BLaER1 (cell line): ENCODE results near the gene FUT1.

Experiments used
- H3K27ac ChIP-seq: shearing (Covaris generic); formaldehyde crosslinking; 2 replicates; pipeline ENCODE4 v1.8.1; 2022
- H3K27me3 ChIP-seq: shearing (Covaris generic); formaldehyde crosslinking; 2 replicates; pipeline ENCODE4 v1.8.1; 2022
- H3K36me3 ChIP-seq: shearing (Covaris generic); formaldehyde crosslinking; 2 replicates; pipeline ENCODE4 v1.8.1; 2022
- H3K4me1 ChIP-seq: shearing (Covaris generic); formaldehyde crosslinking; 2 replicates; pipeline ENCODE4 v1.8.1; 2022
- H3K4me2 ChIP-seq: shearing (Covaris generic); formaldehyde crosslinking; 2 replicates; pipeline ENCODE4 v1.8.1; 2022
- H3K4me3 ChIP-seq: shearing (Covaris generic); formaldehyde crosslinking; 2 replicates; pipeline ENCODE4 v1.8.1; 2022
- H3K9ac ChIP-seq: shearing (Covaris generic); formaldehyde crosslinking; 2 replicates; pipeline ENCODE4 v1.8.1; 2022
- H3K9me3 ChIP-seq: shearing (Covaris generic); formaldehyde crosslinking; 2 replicates; pipeline ENCODE4 v1.8.1; 2022
- H4K20me1 ChIP-seq: shearing (Covaris generic); formaldehyde crosslinking; 2 replicates; pipeline ENCODE4 v1.8.1; 2022
- Cebpa-rat ChIP-seq: shearing (Covaris generic); IDR thresholded peaks from 2 replicates; pipeline ENCODE4 v1.8.1; 2022

Gene FUT1

GRCh38 chr19:48752496-48753365 is at the start of gene FUT1:
FUT1 (minus strand) TSS chr19:48752641; CDS start chr19:48751281, 1,360 bp downstream.
- peaks cover 30% of the 10 kb centered on the region for H3K27me3 ChIP-seq
- no peaks in the 10 kb centered on the region for H3K9me3 ChIP-seq
- peak within 1 kb of the TSS; percentile 76 for H3K4me3 ChIP-seq
- peak within 1 kb of the TSS; percentile 56 for H3K27ac ChIP-seq
- H3K36me3 ChIP-seq: peaks cover 16% of the 10 kb centered on the region
- peak within 1 kb of the TSS; percentile 77 for H3K9ac ChIP-seq
- peak within 1 kb of the TSS; percentile 96 for H3K4me2 ChIP-seq
- no peaks in the 10 kb centered on the region for H4K20me1 ChIP-seq
- no peak for TF ChIP-seq Cebpa-rat
- peaks cover 66% of the 10 kb centered on the region for H3K4me1 ChIP-seq

- H3K4me3 ChIP-seq: peak overlapping the region; percentile 53
- H3K9ac ChIP-seq: peak overlapping the region; percentile 76
- no peaks in the 10 kb centered on the region for H3K27me3 ChIP-seq
- H3K27ac ChIP-seq: peak overlapping the region; percentile 87
- peak overlapping the region; percentile 92 for H3K4me2 ChIP-seq
- H3K4me1 ChIP-seq: peaks cover 59% of the 10 kb centered on the region
- TF ChIP-seq Cebpa-rat: no peak
- H3K9me3 ChIP-seq: no peaks in the 10 kb centered on the region
- H4K20me1 ChIP-seq: no peaks in the 10 kb centered on the region
- peaks cover 16% of the 10 kb centered on the region; the same call in 1 of the 2 replicates for H3K36me3 ChIP-seq
Observed at GRCh38 chr19:48799358-48800300, 47.2 kb upstream of the FUT1 start.

- Histone ChIP-seq H3K9ac (peak overlapping the region; percentile 76), H3K4me3 (peak overlapping the region; percentile 53)
Observed at GRCh38 chr19:48798937-48799336, 46.5 kb upstream of the FUT1 start.

GRCh38 chr19:48797103-48797502 is 44.7 kb upstream of the FUT1 start:
- H3K4me2 ChIP-seq: peak overlapping the region; percentile 92
- peak overlapping the region; percentile 87 for H3K27ac ChIP-seq
- TF ChIP-seq Cebpa-rat: no peak
- no peaks in the 10 kb centered on the region for H3K9me3 ChIP-seq
- H3K27me3 ChIP-seq: no peaks in the 10 kb centered on the region
- H3K4me1 ChIP-seq: peaks cover 60% of the 10 kb centered on the region
- H4K20me1 ChIP-seq: no peaks in the 10 kb centered on the region
- H3K9ac ChIP-seq: 0 out of 2 replicates have a peak overlapping the region, but pooled peaks have one; percentile 52
- H3K4me3 ChIP-seq: no peak overlapping the region; the same call in 1 of the 2 replicates
- 0 out of 2 replicates have a peak, but pooled peaks cover 8% of the 10 kb centered on the region for H3K36me3 ChIP-seq

More at GRCh38 chr19:48798937-48799336, 46.5 kb upstream of the FUT1 start:
- Histone ChIP-seq H3K4me2 (peak overlapping the region; percentile 92), H3K27me3 (no peaks in the 10 kb centered on the region), H3K36me3 (0 out of 2 replicates have a peak, but pooled peaks cover 14% of the 10 kb centered on the region), H3K27ac (peak overlapping the region; percentile 87), H3K4me1 (peaks cover 60% of the 10 kb centered on the region), H3K9me3 (no peaks in the 10 kb centered on the region), H4K20me1 (no peaks in the 10 kb centered on the region)
- no peak for TF ChIP-seq Cebpa-rat

GRCh38 chr19:48796298-48797083 is 44.0 kb upstream of the FUT1 start:
- peak overlapping the region; percentile 92 for H3K4me2 ChIP-seq
- 0 out of 2 replicates have a peak, but pooled peaks cover 8% of the 10 kb centered on the region for H3K36me3 ChIP-seq
- no peaks in the 10 kb centered on the region for H4K20me1 ChIP-seq
- H3K27ac ChIP-seq: peak overlapping the region; percentile 87
- H3K9me3 ChIP-seq: no peaks in the 10 kb centered on the region
- peak overlapping the region; percentile 65 for H3K4me3 ChIP-seq
- TF ChIP-seq Cebpa-rat: no peak
- peaks cover 60% of the 10 kb centered on the region for H3K4me1 ChIP-seq
- peak overlapping the region; percentile 52; the same call in 1 of the 2 replicates for H3K9ac ChIP-seq
- no peaks in the 10 kb centered on the region for H3K27me3 ChIP-seq

GRCh38 chr19:48795685-48796070 is 43.2 kb upstream of the FUT1 start:
- TF ChIP-seq Cebpa-rat: no peak
- Histone ChIP-seq H3K27me3 (no peaks in the 10 kb centered on the region), H3K4me3 (peak overlapping the region; percentile 65), H3K4me2 (peak overlapping the region; percentile 92), H3K27ac (peak overlapping the region; percentile 87), H3K9me3 (no peaks in the 10 kb centered on the region), H3K4me1 (peaks cover 58% of the 10 kb centered on the region), H3K36me3 (0 out of 2 replicates have a peak, but pooled peaks cover 7% of the 10 kb centered on the region), H4K20me1 (no peaks in the 10 kb centered on the region), H3K9ac (peak overlapping the region; percentile 52; the same call in 1 of the 2 replicates)

- Histone ChIP-seq H3K4me2 (peak overlapping the region; percentile 92), H4K20me1 (no peaks in the 10 kb centered on the region), H3K27ac (peak overlapping the region; percentile 5; the same call in 1 of the 2 replicates), H3K36me3 (0 out of 2 replicates have a peak, but pooled peaks cover 2% of the 10 kb centered on the region), H3K9me3 (no peaks in the 10 kb centered on the region), H3K4me1 (peaks cover 53% of the 10 kb centered on the region), H3K4me3 (peak overlapping the region; percentile 65), H3K9ac (peak overlapping the region; percentile 62), H3K27me3 (no peaks in the 10 kb centered on the region)
- no peak for TF ChIP-seq Cebpa-rat
Observed at GRCh38 chr19:48795055-48795684, 42.7 kb upstream of the FUT1 start.

- H3K36me3 ChIP-seq: no peaks in the 10 kb centered on the region
- H3K27me3 ChIP-seq: no peaks in the 10 kb centered on the region
- no peak overlapping the region for H3K4me3 ChIP-seq
- H4K20me1 ChIP-seq: no peaks in the 10 kb centered on the region
- peak overlapping the region; percentile 92 for H3K4me2 ChIP-seq
- H3K9me3 ChIP-seq: no peaks in the 10 kb centered on the region
- H3K27ac ChIP-seq: 0 out of 2 replicates have a peak overlapping the region, but pooled peaks have one; percentile 5
- H3K4me1 ChIP-seq: peaks cover 44% of the 10 kb centered on the region
- TF ChIP-seq Cebpa-rat: no peak
- H3K9ac ChIP-seq: peak overlapping the region; percentile 62
Observed at GRCh38 chr19:48794291-48794690, 41.9 kb upstream of the FUT1 start.
